T-helper 1 cell treated with Interleukin-12 subunit alpha and Interleukin-12 subunit beta and Interleukin-4 antibody, amounts not matched to agents 30 μg/mL and 1 μg/mL, for 36 hours (primary cell): ENCODE data around the gene PCED1B.

Source experiments
- H3K27ac Mint-ChIP-seq: one replicate; pipeline ENCODE4 v1.8.0; 2021; ENCODE audit warnings: mild to moderate bottlenecking, mixed read lengths
- H3K27me3 Mint-ChIP-seq: one replicate; pipeline ENCODE4 v1.8.0; 2021; ENCODE audit warnings: low read depth, mixed read lengths
- H3K36me3 Mint-ChIP-seq: one replicate; pipeline ENCODE4 v1.8.0; 2021; ENCODE audit warnings: low read depth, mixed read lengths
- H3K4me1 Mint-ChIP-seq: one replicate; pipeline ENCODE4 v1.8.0; 2021; ENCODE audit warnings: low read depth, mixed read lengths
- H3K4me3 Mint-ChIP-seq: one replicate; pipeline ENCODE4 v1.8.0; 2021; ENCODE audit warnings: mild to moderate bottlenecking, moderate library complexity, mixed read lengths
- H3K9me3 Mint-ChIP-seq: one replicate; pipeline ENCODE4 v1.8.0; 2021; ENCODE audit warnings: mixed read lengths

The PCED1B gene

DNA sequence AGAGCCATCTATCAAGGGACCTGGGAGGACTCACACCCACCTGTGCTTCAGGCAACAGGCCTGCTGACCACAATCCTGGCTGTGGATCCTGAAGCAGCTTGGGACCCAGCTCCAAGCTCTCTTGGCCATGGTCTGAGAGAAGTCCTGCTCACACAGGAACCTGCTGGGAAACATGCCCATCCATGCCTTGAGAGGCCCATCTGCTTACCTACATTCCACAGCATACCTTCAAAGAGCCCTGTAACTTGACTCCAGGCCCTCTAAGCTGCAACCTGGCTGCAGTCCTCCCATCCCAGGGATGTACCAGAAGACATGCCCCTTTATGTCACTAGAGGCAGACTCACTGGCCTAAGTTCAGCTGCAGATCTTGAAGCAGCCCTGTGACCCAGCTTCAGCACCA is 62.0 kb downstream of the PCED1B start:
- H3K27me3 Mint-ChIP-seq = no peaks in the 10 kb centered on the region
- peaks cover 13% of the 10 kb centered on the region for H3K9me3 Mint-ChIP-seq
- peaks cover 14% of the 10 kb centered on the region for H3K4me1 Mint-ChIP-seq
- no peak overlapping the region for H3K27ac Mint-ChIP-seq
- H3K36me3 Mint-ChIP-seq = peaks cover 23% of the 10 kb centered on the region
- H3K4me3 Mint-ChIP-seq = no peak overlapping the region

GRCh38 chr12:47144769-47145168 is 65.3 kb downstream of the PCED1B start:
- H3K36me3 Mint-ChIP-seq = peaks cover 15% of the 10 kb centered on the region
- H3K4me1 Mint-ChIP-seq = peaks cover 14% of the 10 kb centered on the region
- H3K9me3 Mint-ChIP-seq = peaks cover 4% of the 10 kb centered on the region
- peak overlapping the region; percentile 34 for H3K27ac Mint-ChIP-seq
- H3K4me3 Mint-ChIP-seq = no peak overlapping the region
- no peaks in the 10 kb centered on the region for H3K27me3 Mint-ChIP-seq

- Mint-ChIP-seq H3K9me3 (peaks cover 4% of the 10 kb centered on the region), H3K4me1 (peaks cover 14% of the 10 kb centered on the region), H3K27me3 (no peaks in the 10 kb centered on the region), H3K27ac (peak overlapping the region; percentile 34), H3K4me3 (no peak overlapping the region), H3K36me3 (peaks cover 15% of the 10 kb centered on the region)
Observed at GRCh38 chr12:47145188-47145587, 65.8 kb downstream of the PCED1B start.

- Mint-ChIP-seq H3K4me3 (no peak overlapping the region), H3K4me1 (peaks cover 16% of the 10 kb centered on the region), H3K9me3 (peaks cover 11% of the 10 kb centered on the region), H3K27me3 (no peaks in the 10 kb centered on the region), H3K36me3 (peaks cover 18% of the 10 kb centered on the region), H3K27ac (no peak overlapping the region)
Observed at GRCh38 chr12:47147739-47148138, 68.3 kb downstream of the PCED1B start.

- Mint-ChIP-seq H3K27ac (no peak overlapping the region), H3K4me3 (no peak overlapping the region), H3K27me3 (no peaks in the 10 kb centered on the region), H3K4me1 (peaks cover 16% of the 10 kb centered on the region), H3K9me3 (peaks cover 11% of the 10 kb centered on the region), H3K36me3 (peaks cover 18% of the 10 kb centered on the region)
Observed at GRCh38 chr12:47149146-47149545, 69.7 kb downstream of the PCED1B start.

GRCh38 chr12:47152095-47152494 is 72.7 kb downstream of the PCED1B start:
- no peak overlapping the region for H3K27ac Mint-ChIP-seq
- no peaks in the 10 kb centered on the region for H3K27me3 Mint-ChIP-seq
- no peak overlapping the region for H3K4me3 Mint-ChIP-seq
- peaks cover 12% of the 10 kb centered on the region for H3K36me3 Mint-ChIP-seq
- H3K4me1 Mint-ChIP-seq = peaks cover 10% of the 10 kb centered on the region
- H3K9me3 Mint-ChIP-seq = peaks cover 11% of the 10 kb centered on the region

DNA sequence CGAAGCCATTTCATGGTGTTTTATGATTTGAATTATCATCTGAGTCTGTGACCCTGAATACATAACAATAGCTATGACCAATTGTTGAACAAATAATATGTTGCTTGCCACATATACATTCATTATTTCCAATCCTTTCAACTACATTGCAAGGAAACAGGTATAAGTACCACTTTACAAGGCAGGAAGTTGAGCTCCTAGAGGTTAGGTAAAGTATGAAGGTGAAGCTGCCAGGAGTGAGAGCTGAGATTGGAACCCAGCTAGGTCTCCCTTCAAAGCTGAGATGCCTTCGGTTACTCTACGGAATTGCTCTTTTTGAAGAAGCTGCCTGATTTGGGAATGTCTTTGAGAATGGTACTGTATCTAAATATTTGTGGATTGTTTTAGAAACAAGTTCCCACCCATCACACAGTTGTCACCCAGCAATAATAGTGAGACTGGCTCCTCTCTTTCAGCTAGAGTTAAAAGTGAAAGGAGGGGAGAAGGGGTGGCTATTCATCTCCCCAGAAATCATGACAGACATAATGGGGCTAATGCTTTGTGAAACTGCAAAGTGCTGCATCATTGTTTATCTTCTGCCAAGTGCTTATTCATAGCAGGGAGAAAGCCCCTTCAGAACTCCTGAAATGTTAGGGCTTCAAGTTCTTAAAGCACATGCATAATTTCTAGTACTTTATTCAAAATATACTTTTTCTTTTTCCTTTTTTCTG is 76.2 kb downstream of the PCED1B start:
- no peaks in the 10 kb centered on the region for H3K27me3 Mint-ChIP-seq
- H3K27ac Mint-ChIP-seq = no peak overlapping the region
- peaks cover 9% of the 10 kb centered on the region for H3K4me1 Mint-ChIP-seq
- H3K36me3 Mint-ChIP-seq = peaks cover 20% of the 10 kb centered on the region
- H3K4me3 Mint-ChIP-seq = no peak overlapping the region
- peaks cover 26% of the 10 kb centered on the region for H3K9me3 Mint-ChIP-seq

DNA sequence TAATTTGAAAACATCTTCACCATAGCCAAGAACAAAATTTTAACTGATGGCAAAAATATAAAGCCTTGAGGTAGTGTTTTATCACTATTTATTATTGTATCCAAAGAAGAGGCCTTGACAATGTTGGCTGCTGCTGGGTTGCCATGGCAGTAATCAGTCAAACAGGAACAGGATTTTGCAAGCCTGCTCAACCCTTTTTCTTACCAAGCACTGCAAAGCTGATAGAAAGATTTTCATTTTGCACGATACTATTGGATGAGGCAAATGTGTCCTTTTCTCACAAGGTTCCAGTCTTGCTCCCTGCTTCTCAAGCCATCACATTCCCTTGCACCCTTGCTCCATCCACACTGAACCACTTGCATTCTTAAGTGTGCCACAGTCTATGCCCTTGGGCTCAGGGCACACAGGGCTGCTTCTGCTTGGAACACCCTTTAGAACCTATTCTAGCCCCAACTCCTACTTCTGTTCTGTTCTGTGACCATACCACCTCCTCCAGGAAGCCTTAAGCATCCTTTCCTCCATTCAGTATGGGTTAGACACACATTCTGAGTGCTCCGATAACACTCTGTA is 76.8 kb downstream of the PCED1B start:
- H3K4me3 Mint-ChIP-seq = no peak overlapping the region
- H3K27me3 Mint-ChIP-seq = no peaks in the 10 kb centered on the region
- H3K4me1 Mint-ChIP-seq = peaks cover 12% of the 10 kb centered on the region
- H3K27ac Mint-ChIP-seq = no peak overlapping the region
- H3K36me3 Mint-ChIP-seq = peaks cover 24% of the 10 kb centered on the region
- H3K9me3 Mint-ChIP-seq = peaks cover 25% of the 10 kb centered on the region

DNA sequence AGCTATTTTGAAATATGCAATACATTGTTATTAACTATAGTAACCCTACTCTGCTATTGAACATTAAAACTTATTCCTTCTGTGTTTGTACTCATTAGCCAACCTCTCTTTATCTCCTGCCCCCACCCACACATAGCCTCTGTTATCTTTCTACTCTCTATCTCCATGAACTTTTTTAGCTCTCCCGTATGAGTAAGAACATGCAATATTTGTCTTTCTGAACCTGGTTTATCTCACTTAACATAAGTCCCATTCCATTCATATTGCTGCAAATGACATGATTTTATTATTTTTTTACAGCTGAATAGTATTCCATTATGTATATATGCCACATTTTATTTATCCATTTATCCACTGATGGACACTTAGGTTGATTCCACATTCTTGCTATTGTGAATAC is 79.4 kb downstream of the PCED1B start:
- Mint-ChIP-seq H3K36me3 (peaks cover 36% of the 10 kb centered on the region), H3K9me3 (peaks cover 24% of the 10 kb centered on the region), H3K27ac (no peak overlapping the region), H3K27me3 (no peaks in the 10 kb centered on the region), H3K4me3 (no peak overlapping the region), H3K4me1 (peaks cover 12% of the 10 kb centered on the region)

GRCh38 chr12:47159348-47159747 is 79.9 kb downstream of the PCED1B start:
- peaks cover 24% of the 10 kb centered on the region for H3K9me3 Mint-ChIP-seq
- no peaks in the 10 kb centered on the region for H3K27me3 Mint-ChIP-seq
- H3K27ac Mint-ChIP-seq = peak overlapping the region; percentile 47
- H3K36me3 Mint-ChIP-seq = peaks cover 39% of the 10 kb centered on the region
- peaks cover 12% of the 10 kb centered on the region for H3K4me1 Mint-ChIP-seq
- H3K4me3 Mint-ChIP-seq = no peak overlapping the region

DNA sequence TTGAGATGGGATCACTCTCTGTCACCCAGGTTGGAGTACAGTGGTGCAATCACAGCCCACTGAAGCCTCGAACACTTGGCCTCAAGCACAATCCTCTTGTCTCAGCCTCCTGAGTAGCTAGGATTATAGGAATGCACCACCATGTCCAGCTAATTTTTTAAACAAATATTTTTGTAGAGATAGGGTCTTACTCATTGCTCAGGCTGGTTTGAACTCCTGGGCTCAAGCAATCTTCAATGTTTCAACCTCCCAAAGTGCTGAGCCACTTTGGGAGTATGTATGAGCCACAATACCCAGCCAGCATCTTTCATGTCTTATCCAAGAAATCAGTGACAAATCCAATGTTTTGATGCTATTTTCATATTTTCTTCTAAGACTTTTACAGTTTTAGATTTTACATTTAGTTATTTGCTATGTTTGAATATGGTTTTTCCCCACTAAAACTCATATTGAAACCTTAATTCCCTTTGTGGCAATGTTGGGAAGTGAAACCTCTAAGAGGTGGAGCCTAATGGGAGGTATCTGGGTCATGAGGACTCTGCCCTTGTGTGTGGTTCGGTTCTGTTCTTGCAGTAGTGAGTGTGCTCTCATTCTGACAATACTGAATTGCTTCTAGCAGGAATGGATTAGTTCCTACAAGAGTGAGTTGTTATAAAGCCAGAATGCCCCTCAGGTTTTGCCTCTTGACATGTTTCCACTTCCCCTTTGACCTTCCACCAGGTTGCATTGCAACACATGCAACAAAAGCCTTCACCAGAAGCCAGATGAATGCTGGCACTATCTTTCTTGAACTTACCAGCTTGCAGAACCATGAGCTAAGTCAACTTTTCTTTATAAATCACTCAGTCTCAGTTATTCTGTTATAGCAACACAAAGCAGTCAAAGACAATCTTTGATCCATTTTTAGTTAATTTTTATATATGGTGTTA is 81.2 kb downstream of the PCED1B start:
- Mint-ChIP-seq H3K4me3 (no peak overlapping the region), H3K36me3 (peaks cover 43% of the 10 kb centered on the region), H3K27me3 (no peaks in the 10 kb centered on the region), H3K9me3 (peaks cover 24% of the 10 kb centered on the region), H3K4me1 (peaks cover 12% of the 10 kb centered on the region), H3K27ac (no peak overlapping the region)

- no peak overlapping the region for H3K4me3 Mint-ChIP-seq
- H3K36me3 Mint-ChIP-seq = peaks cover 51% of the 10 kb centered on the region
- H3K27me3 Mint-ChIP-seq = no peaks in the 10 kb centered on the region
- no peak overlapping the region for H3K27ac Mint-ChIP-seq
- H3K4me1 Mint-ChIP-seq = peaks cover 4% of the 10 kb centered on the region
- H3K9me3 Mint-ChIP-seq = peaks cover 18% of the 10 kb centered on the region
Observed at GRCh38 chr12:47164116-47164515, 84.7 kb downstream of the PCED1B start.

GRCh38 chr12:47164724-47165439 is 85.5 kb downstream of the PCED1B start:
- Mint-ChIP-seq H3K36me3 (peaks cover 43% of the 10 kb centered on the region), H3K27ac (no peak overlapping the region), H3K4me1 (peaks cover 4% of the 10 kb centered on the region), H3K9me3 (peaks cover 10% of the 10 kb centered on the region), H3K27me3 (no peaks in the 10 kb centered on the region), H3K4me3 (no peak overlapping the region)

DNA sequence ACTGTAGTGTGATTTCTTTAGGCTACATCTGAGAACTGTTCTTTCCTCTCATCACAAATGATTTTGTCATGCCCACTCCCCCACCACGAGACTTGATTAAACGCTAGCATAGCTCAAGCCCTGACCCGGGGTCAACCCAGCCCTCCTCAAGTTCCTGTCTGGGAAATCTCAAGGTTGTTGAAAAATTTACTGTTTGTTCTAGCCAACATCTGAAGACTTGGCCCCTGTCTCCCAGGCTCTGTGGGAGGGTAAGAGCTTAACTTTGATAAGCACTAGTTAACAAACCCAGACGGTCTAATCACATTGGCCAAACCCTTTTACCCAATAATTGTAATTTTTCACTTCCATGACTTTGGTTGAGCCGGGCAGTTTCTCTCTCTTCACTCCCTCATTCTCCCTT is 86.5 kb downstream of the PCED1B start:
- Mint-ChIP-seq H3K4me1 (peaks cover under 1% of the 10 kb centered on the region), H3K27me3 (no peaks in the 10 kb centered on the region), H3K4me3 (no peak overlapping the region), H3K9me3 (peaks cover 15% of the 10 kb centered on the region), H3K27ac (no peak overlapping the region), H3K36me3 (peaks cover 43% of the 10 kb centered on the region)
